Medulla oblongata (tissue), 1 donor: ENCODE data around the gene SOX8.
A peak's percentile ranks its signal among the peaks of the same experiment; 100 is the strongest.

Experiments
- DNase-seq: peaks from one replicate; pipeline ENCODE4 v3.0.0-alpha.2; 2015; ENCODE audit errors: extremely low spot score

SOX8 gene

GRCh38 chr16:972316-973002, 9.1 kb upstream of the SOX8 start:
- DNase-seq = peak; percentile 95

GRCh38 chr16:973366-973765, 8.2 kb upstream of the SOX8 start:
- no peak for DNase-seq

GRCh38 chr16:974001-974601, 7.5 kb upstream of the SOX8 start:
- peak; percentile 67 for DNase-seq

GRCh38 chr16:974611-975261, 6.8 kb upstream of the SOX8 start:
- DNase-seq = peak; percentile 57

GRCh38 chr16:975291-975690, 6.3 kb upstream of the SOX8 start:
- no peak for DNase-seq

GRCh38 chr16:976389-976931, 5.1 kb upstream of the SOX8 start:
- no peak for DNase-seq

GRCh38 chr16:977081-977701, 4.4 kb upstream of the SOX8 start:
- DNase-seq = peak; percentile 90

- no peak for DNase-seq
These were observed 3.7 kb upstream of the SOX8 start for GRCh38 chr16:977896-978295.

GRCh38 chr16:978403-978802, 3.2 kb upstream of the SOX8 start:
- peak; percentile 9 for DNase-seq

GRCh38 chr16:979147-979546, 2.4 kb upstream of the SOX8 start:
- DNase-seq = no peak

- DNase-seq = no peak
These were observed 1.5 kb upstream of the SOX8 start for GRCh38 chr16:979859-980594.

GRCh38 chr16:980595-980854, 1.0 kb upstream of the SOX8 start:
- no peak for DNase-seq

- DNase-seq = no peak
These were observed 824 bp downstream of the SOX8 start for GRCh38 chr16:982145-983043.

GRCh38 chr16:983044-984030, 1.8 kb downstream of the SOX8 start:
- DNase-seq = peak; percentile 79

GRCh38 chr16:984121-984694, 2.6 kb downstream of the SOX8 start:
- DNase-seq = peak; percentile 16

- DNase-seq = peak; percentile 70
These were observed 3.4 kb downstream of the SOX8 start for GRCh38 chr16:984736-985636.

GRCh38 chr16:985646-986400, 4.3 kb downstream of the SOX8 start:
- no peak for DNase-seq

- no peak for DNase-seq
These were observed 4.8 kb downstream of the SOX8 start for GRCh38 chr16:986411-986810.
